Activated CD8-positive, alpha-beta memory T cell treated with anti-CD3 and anti-CD28 coated beads, Interleukin-2, amount 50 U/mL, for 4 hours (primary cell): ENCODE results near the gene TRIM39.

Experiments
- DNase-seq: peaks from one replicate; pipeline ENCODE4 v3.0.0-alpha.2; 2020

The TRIM39 gene

GRCh38 chr6:30328397-30328796 is 1.7 kb downstream of the TRIM39 start:
- DNase-seq, result no peak

- DNase-seq, result no peak
These were observed 2.6 kb downstream of the TRIM39 start for GRCh38 chr6:30329331-30329730.

GRCh38 chr6:30331981-30332380 is 5.3 kb downstream of the TRIM39 start:
- no peak for DNase-seq

GRCh38 chr6:30334075-30334783 is 7.5 kb downstream of the TRIM39 start:
- no peak for DNase-seq

- no peak for DNase-seq
These were observed 13.9 kb downstream of the TRIM39 start for GRCh38 chr6:30340589-30341054.

DNA sequence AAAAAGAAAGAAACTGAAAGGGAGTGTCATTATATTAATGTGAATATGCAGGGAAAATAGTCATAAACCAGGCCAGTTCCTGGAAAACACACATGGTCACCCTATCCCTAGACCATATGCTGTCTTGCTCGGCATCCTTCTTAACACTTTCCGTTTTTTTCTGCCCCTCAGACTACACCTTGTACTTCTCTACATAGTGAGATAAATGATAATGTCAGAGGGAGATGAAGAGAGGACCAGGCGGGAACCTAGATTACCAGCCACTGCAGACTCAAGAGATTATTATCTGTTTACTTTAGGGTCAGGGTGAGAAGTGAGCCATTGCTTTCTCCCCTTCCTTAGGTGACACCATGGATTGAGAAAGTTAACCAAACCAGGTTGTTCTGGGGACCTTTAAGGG is 14.5 kb downstream of the TRIM39 start:
- no peak for DNase-seq

GRCh38 chr6:30341728-30342127 is 15.0 kb downstream of the TRIM39 start:
- DNase-seq, result no peak

- DNase-seq, result no peak
These were observed 17.6 kb downstream of the TRIM39 start for GRCh38 chr6:30344191-30344867.

DNA sequence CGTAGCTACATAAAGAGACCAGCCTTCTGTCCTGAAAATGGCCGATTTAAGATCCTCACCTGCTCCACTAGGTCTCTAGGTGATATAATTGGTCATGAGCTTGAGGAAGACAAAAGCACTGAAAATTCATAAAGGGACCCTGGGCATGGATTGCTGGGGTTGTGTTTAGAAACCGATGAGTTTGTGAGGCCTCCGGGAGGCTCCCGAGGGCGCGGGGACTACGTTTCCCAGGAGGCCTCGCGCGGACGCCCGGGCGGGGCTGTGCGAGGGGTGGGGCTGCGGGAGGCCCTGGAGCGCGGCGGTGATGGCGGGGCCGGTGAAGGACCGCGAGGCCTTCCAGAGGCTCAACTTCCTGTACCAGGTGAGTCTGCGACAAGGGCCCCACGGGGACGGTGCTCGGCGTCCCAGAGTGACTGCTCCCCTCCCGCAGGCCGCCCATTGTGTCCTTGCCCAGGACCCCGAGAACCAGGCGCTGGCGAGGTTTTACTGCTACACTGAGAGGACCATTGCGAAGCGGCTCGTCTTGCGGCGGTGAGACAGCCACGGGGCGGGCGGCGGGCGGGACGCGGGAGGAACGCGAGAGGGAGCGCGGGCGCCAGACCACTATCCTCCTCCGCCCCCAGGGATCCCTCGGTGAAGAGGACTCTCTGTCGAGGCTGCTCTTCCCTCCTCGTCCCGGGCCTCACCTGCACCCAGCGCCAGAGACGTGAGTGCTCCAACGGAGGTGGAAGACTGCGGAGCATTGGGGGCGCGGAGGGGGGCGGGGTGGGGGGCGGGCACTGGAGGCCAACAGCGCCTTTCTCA is 18.3 kb downstream of the TRIM39 start, which contains the start of gene RPP21:
Gene RPP21, plus strand, starts transcription at position 289 of the 804 bp plus-strand sequence. Its CDS starts 16 bp downstream, at position 305.
- DNase-seq, result peak; percentile 87

DNA sequence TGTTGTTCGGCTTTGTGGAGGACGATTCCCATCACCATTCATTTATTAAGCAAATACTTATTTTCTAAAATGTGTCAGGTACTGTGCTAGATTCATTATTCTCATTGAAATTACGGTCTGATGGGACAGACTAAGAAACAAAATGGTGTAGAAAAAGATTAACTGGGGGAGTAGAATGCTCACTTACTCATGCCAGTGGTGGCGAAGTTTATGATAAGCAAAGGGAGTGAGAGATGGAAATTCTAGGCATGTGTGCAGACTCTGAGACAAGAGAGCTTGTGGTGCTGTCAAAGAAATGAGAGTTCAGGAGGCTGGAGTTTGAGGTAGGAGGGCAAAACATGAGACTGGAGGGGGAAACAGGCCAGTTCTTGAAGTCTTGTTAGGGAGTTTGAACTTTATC is 19.1 kb downstream of the TRIM39 start:
- DNase-seq, result no peak

DNA sequence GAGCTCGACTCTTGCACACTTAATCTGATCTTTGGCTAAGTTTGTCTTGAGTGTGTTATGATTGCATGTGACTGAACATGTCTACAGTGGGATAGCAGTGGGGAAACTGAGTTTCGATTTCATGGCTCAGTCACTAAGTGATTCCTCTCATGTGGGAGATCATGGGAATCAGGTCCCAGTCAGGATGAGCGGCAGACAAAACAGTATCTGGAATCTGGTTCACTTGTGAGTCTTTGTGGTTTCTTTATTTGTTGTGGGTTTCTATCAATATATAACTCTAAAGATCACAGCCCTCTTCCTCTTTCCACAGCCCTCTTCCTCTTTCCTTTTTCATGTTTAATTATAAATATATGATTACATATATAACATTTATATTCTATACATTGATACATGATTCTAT is 22.2 kb downstream of the TRIM39 start:
- no peak for DNase-seq

GRCh38 chr6:30349421-30350177 is 22.9 kb downstream of the TRIM39 start:
- no peak for DNase-seq

DNA sequence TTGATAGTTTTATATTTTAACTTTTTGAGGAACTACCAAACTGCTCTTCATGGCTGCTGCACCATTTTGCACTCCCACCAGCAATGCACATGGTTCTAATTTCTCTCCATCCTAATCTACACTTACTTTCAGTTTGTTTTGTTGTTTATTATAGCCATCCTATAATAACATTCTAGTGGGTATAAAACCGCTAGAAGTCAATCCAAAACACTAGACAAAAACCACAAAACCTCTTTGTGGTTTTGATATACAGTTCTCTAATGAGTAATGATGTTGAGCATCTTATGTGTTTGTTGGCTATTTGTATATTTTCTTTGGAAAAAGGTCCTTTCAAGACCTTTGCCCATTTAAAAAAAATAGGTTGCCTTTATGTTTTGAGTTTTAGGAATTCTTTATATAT is 23.8 kb downstream of the TRIM39 start:
- DNase-seq, result no peak

DNA sequence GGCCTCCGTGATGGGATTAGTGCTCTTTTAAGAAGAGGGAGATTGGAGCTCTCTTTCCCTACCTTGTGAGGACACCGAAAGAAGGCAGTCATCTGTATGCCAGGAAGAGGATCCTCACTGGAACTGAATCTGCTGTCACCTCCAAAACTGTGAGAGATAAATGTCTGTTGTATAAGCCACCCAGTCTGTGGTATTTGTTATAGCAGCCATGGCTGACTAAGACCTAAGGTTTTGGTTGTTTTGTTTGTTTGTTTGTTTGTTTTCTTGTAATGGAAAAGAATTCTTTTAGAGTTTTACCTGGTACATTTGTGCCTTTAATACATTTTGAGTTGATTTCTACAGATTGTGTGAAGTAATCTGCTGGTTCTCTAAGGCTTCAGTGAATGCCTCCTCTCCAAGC is 25.8 kb downstream of the TRIM39 start:
- no peak for DNase-seq

GRCh38 chr6:30355281-30355680 is 28.6 kb downstream of the TRIM39 start:
- no peak for DNase-seq

GRCh38 chr6:30356536-30356935 is 29.8 kb downstream of the TRIM39 start:
- DNase-seq, result no peak

- DNase-seq, result peak; percentile 50
These were observed 31.2 kb downstream of the TRIM39 start for GRCh38 chr6:30357678-30358540.

- DNase-seq, result no peak
These were observed 32.5 kb downstream of the TRIM39 start for GRCh38 chr6:30359276-30359675.

DNA sequence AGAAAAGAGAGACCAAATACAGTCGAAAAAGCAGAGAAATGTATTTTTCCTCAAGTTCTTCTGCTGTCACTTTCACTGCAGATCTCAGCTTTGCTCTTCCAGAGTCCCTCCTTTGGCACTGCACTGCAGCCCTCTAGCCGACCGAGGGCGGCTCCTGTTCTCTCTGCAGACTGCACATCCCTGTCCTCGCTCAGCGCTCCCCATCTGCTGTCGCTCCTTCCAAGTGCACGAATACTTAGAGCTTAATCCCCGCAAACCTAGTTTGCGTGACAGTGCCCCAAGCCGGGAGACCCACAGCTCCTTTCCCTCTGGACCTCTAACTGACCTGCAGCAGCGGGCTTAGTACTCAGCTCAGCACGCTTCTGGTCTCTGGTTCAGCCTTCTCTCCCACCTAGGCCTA is 33.4 kb downstream of the TRIM39 start:
- no peak for DNase-seq

DNA sequence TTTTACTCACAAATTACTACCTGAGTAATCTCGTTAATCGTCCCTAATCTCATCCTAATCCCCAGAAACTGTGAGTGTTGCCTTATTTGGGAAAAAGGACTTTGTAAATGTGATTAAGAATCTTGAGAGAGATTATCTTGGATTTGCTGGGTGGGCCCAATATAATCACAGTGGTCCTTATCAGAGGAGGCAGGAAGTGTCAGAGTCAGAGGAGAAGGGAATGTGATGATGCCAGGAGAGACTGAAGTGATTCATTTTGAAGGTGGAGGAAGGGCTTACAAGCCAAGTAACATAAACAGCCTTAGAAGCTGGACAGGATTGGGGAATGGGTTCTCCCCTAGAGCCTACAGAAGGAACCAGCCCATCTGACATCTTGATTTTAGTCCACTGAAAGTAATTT is 34.9 kb downstream of the TRIM39 start:
- DNase-seq, result no peak

DNA sequence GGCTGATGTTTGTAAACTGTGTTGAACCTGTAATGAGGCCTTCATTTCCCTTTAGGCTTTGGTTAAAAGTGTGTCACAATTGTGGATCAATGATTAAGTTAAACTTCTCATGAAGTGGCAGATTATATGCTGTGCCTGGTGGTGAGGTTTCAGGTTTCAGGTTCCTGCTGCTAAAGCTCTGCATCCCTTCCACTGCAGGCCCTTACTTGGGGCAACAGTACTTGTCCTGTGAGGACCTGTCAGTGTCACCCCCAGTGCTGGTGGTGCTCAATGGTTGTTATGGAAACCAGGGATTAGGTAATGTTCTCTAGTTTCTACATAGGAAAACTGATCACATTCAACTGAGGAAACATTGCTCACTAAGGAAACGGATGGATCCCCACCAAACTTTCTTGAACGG is 36.7 kb downstream of the TRIM39 start:
- no peak for DNase-seq

DNA sequence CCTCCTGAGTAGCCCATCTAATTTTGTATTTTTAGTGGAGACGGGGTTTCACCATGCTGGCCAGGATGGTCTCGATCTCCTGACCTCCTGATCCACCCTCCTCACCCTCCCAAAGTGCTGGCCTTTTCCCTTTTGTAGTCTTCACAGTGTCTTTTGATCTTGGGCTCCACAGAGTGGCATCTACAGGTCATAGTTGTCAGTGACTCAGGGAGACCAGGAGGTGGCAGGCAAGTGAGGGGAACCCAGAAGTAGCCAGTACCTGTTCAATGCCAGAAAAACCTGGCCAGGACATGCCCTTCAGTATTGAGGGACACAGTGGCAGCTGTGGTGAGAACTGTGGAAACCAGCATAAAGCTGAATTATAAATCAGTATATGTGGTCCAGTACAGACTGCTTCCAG is 37.9 kb downstream of the TRIM39 start:
- no peak for DNase-seq
